CD4-positive, alpha-beta T cell treated with Interferon gamma for 1 hour (primary cell): ENCODE results near the gene GFOD2.
"Not testable (repeated sequence)": the region's sequence is repeated elsewhere in the genome, so short reads cannot be mapped to it uniquely, and the experiment has no call there.

ENCODE experiments used
- DNase-seq: peaks from one replicate; pipeline ENCODE4 v3.0.0-alpha.2; 2020

Gene GFOD2

GRCh38 chr16:67719048-67719777, at the start of gene GFOD2:
Gene GFOD2 (minus strand): TSS chr16:67719316. CDS start chr16:67685715, 33,601 bp downstream.
- peak; percentile 94 for DNase-seq

- no peak for DNase-seq
Observed at GRCh38 chr16:67767953-67768352, 48.8 kb upstream of the GFOD2 start.

- no peak for DNase-seq
Observed at GRCh38 chr16:67766291-67766690, 47.2 kb upstream of the GFOD2 start.

GRCh38 chr16:67764158-67764667, 45.1 kb upstream of the GFOD2 start:
- no peak for DNase-seq

- no peak for DNase-seq
Observed at GRCh38 chr16:67763066-67763465, 44.0 kb upstream of the GFOD2 start.

- DNase-seq, result no peak
Observed at GRCh38 chr16:67762385-67762784, 43.3 kb upstream of the GFOD2 start.

GRCh38 chr16:67761924-67762323, 42.8 kb upstream of the GFOD2 start:
- no peak for DNase-seq

- DNase-seq, result no peak
Observed at GRCh38 chr16:67760956-67761230, 41.8 kb upstream of the GFOD2 start.

- DNase-seq, result no peak
Observed at GRCh38 chr16:67760206-67760955, 41.3 kb upstream of the GFOD2 start.

GRCh38 chr16:67758966-67759365, 39.9 kb upstream of the GFOD2 start:
- no peak for DNase-seq

- no peak for DNase-seq
Observed at GRCh38 chr16:67758006-67758405, 38.9 kb upstream of the GFOD2 start.

GRCh38 chr16:67752641-67753040, 33.5 kb upstream of the GFOD2 start:
- DNase-seq, result no peak

GRCh38 chr16:67751331-67751730, 32.2 kb upstream of the GFOD2 start:
- DNase-seq, result not testable (repeated sequence)

- DNase-seq, result no peak
Observed at GRCh38 chr16:67750466-67750865, 31.4 kb upstream of the GFOD2 start.

- no peak for DNase-seq
Observed at GRCh38 chr16:67749436-67750078, 30.4 kb upstream of the GFOD2 start.

GRCh38 chr16:67748834-67749233, 29.7 kb upstream of the GFOD2 start:
- DNase-seq, result no peak

- DNase-seq, result no peak
Observed at GRCh38 chr16:67746846-67747245, 27.7 kb upstream of the GFOD2 start.

- DNase-seq, result no peak
Observed at GRCh38 chr16:67741118-67741517, 22.0 kb upstream of the GFOD2 start.

GRCh38 chr16:67740391-67740790, 21.3 kb upstream of the GFOD2 start:
- no peak for DNase-seq

- no peak for DNase-seq
Observed at GRCh38 chr16:67736858-67737257, 17.7 kb upstream of the GFOD2 start.

GRCh38 chr16:67734731-67735201, 15.7 kb upstream of the GFOD2 start:
- DNase-seq, result no peak

- DNase-seq, result no peak
Observed at GRCh38 chr16:67733734-67734470, 14.8 kb upstream of the GFOD2 start.

GRCh38 chr16:67731753-67732095, 12.6 kb upstream of the GFOD2 start:
- DNase-seq, result no peak
